Measurements from ENCODE around the gene PATL2.
"Not testable (repeated sequence)": the region's sequence is repeated elsewhere in the genome, so short reads cannot be mapped to it uniquely, and the experiment has no call there.

The PATL2 gene

GRCh38 chr15:44718927-44719292 lies 7.8 kb upstream of the PATL2 start:
- no peak for DNase-seq

GRCh38 chr15:44718180-44718926 lies 7.2 kb upstream of the PATL2 start:
- DNase-seq, result no peak

GRCh38 chr15:44716983-44717602 lies 6.0 kb upstream of the PATL2 start:
- no peak for DNase-seq

GRCh38 chr15:44715797-44716334 lies 4.7 kb upstream of the PATL2 start:
- no peak for DNase-seq

- no peak for DNase-seq
Observed at GRCh38 chr15:44715142-44715796, 4.1 kb upstream of the PATL2 start.

GRCh38 chr15:44713006-44713966 lies 2.2 kb upstream of the PATL2 start:
- DNase-seq, result no peak

GRCh38 chr15:44712346-44713005 lies 1.4 kb upstream of the PATL2 start:
- DNase-seq, result peak; percentile 56

- no peak for DNase-seq
Observed at GRCh38 chr15:44711743-44712345, 721 bp upstream of the PATL2 start.

GRCh38 chr15:44710236-44711095 lies 657 bp downstream of the PATL2 start:
- no peak for DNase-seq

GRCh38 chr15:44706946-44707636 lies 4.0 kb downstream of the PATL2 start:
- DNase-seq, result peak; percentile 77

- no peak for DNase-seq
Observed at GRCh38 chr15:44706401-44706800, 4.7 kb downstream of the PATL2 start.

GRCh38 chr15:44705986-44706385 lies 5.1 kb downstream of the PATL2 start:
- no peak for DNase-seq

- not testable (repeated sequence) for DNase-seq
Observed at GRCh38 chr15:44700676-44701075, 10.4 kb downstream of the PATL2 start.

GRCh38 chr15:44698641-44699040 lies 12.5 kb downstream of the PATL2 start:
- no peak for DNase-seq

- no peak for DNase-seq
Observed at GRCh38 chr15:44697014-44697413, 14.1 kb downstream of the PATL2 start.

GRCh38 chr15:44695294-44695693 lies 15.8 kb downstream of the PATL2 start:
- DNase-seq, result no peak

GRCh38 chr15:44694416-44694815 lies 16.7 kb downstream of the PATL2 start:
- no peak for DNase-seq

- DNase-seq, result no peak
Observed at GRCh38 chr15:44692659-44693058, 18.5 kb downstream of the PATL2 start.

- DNase-seq, result not testable (repeated sequence)
Observed at GRCh38 chr15:44690245-44690644, 20.9 kb downstream of the PATL2 start.

- not testable (repeated sequence) for DNase-seq
Observed at GRCh38 chr15:44689318-44689717, 21.8 kb downstream of the PATL2 start.
